ENCODE results near the gene KCTD6.

DNA sequence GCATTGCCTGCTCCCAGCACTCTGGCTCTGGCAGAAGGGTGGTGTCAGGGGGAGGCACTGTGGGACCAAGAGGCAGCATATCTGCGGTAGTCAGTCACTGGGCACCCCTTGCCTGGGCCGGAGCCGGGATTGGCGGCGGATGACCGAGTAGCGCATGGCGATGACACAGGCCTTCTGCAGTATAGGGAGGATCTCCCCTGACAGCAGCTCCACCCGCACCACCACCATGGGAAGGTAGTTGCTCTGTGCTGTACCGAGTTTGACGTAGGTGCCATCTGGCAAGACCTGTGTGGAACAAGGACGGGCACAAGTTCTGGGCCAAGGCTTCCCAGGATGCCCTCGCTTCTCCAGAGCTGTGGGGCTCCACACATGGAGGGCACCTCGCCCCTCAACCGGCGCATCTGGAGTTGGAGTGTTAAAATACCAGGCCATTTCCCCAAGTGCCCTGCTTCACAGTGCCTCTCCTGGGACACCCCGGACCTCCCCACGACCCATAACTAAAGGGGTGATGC is 38.5 kb downstream of the KCTD6 start:
- TF ChIP-seq POLR2A (IDR thresholded peaks at IDR 0.05) = no peak
- TF ChIP-seq, protein P1, sequence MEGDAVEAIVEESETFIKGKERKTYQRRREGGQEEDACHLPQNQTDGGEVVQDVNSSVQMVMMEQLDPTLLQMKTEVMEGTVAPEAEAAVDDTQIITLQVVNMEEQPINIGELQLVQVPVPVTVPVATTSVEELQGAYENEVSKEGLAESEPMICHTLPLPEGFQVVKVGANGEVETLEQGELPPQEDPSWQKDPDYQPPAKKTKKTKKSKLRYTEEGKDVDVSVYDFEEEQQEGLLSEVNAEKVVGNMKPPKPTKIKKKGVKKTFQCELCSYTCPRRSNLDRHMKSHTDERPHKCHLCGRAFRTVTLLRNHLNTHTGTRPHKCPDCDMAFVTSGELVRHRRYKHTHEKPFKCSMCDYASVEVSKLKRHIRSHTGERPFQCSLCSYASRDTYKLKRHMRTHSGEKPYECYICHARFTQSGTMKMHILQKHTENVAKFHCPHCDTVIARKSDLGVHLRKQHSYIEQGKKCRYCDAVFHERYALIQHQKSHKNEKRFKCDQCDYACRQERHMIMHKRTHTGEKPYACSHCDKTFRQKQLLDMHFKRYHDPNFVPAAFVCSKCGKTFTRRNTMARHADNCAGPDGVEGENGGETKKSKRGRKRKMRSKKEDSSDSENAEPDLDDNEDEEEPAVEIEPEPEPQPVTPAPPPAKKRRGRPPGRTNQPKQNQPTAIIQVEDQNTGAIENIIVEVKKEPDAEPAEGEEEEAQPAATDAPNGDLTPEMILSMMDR (IDR thresholded peaks at IDR 0.05) = no peak

Data from Peyer's patch (tissue), 4 donors.